Testis (tissue), 2 donors: ENCODE data around the gene DIPK1C.

ENCODE experiments used
- CTCF ChIP-seq, 3 experiments: fragments of 450-650 bp in 2 of 3; fragments of 200-600 bp in 1 of 3; sonication (generic) in 1 of 3; IDR thresholded peaks; one replicate each; pipeline ENCODE4 v1.5.1; 2016 to 2019; ENCODE audit warnings: antibody characterized with exemption in 3 of 3, mild to moderate bottlenecking in 2 of 3, moderate library complexity in 1 of 3
- POLR2A ChIP-seq: fragments of 450-650 bp; IDR thresholded peaks from one replicate; pipeline ENCODE4 v1.6.1; 2017; ENCODE audit warnings: antibody characterized with exemption, mild to moderate bottlenecking, moderate library complexity

GRCh38 chr18:74498712-74499627 lies 41.9 kb upstream of the DIPK1C start:
- TF ChIP-seq POLR2A: no peak
- TF ChIP-seq CTCF (IDR thresholded peaks at IDR 0.05): no peak
